Dedifferentiated amniotic fluid mesenchymal stem cell (primary cell): ENCODE results near the gene CD82.

ENCODE experiments used
- DNase-seq: peaks from one replicate; pipeline ENCODE4 v3.0.0-alpha.2; 2016; ENCODE audit errors: extremely low spot score

CD82 gene

GRCh38 chr11:44575962-44576361 is 10.5 kb downstream of the CD82 start:
- no peak for DNase-seq

GRCh38 chr11:44576656-44577055 is 11.2 kb downstream of the CD82 start:
- no peak for DNase-seq

DNA sequence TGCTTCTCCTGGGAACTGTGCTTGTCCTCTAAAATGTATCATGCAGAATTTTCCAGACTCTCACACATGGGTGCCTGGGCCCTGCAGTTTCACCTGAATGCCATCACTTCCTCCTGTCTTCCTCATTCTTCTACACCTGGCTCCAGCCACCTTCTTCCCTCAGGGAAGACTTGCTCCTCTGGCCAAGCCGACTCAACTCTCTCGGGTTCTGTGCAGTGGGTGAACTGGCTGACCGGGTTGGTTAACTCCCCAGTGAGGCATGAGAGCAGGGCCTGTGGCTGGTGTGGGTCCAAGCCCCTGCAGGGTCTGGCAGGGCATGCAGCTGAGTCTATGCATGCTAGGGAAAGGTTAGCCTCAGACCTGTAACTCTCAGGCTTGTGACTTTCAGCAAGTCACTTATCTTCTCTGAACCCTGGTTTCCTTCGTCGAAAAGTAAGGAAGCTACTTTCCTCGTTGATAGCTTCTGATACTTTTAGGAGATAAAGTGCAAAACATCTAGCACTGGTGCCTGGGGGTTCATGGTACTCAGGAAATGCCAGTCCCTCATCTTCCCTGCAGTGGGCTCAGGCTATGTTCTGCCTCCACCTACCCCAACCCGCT is 11.9 kb downstream of the CD82 start:
- DNase-seq: no peak

DNA sequence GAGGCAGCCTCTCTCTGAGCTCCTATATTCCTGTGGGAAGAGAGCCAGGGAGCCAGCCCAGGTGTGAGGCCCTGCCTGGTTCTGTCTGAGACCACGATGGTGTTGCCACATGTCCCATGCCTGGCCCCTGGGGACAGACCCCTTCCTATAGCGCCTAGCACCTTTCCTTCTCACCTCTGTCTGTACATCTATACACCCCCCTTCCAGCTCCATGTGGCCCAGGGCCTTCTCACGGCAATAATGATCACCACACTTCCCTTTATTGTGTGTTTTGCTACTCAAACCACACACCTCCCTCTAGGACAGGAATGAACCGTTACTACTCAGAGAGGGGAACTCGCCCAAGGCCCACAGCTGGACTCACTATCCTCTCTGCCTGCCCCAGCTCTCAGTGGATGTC is 12.8 kb downstream of the CD82 start:
- no peak for DNase-seq

DNA sequence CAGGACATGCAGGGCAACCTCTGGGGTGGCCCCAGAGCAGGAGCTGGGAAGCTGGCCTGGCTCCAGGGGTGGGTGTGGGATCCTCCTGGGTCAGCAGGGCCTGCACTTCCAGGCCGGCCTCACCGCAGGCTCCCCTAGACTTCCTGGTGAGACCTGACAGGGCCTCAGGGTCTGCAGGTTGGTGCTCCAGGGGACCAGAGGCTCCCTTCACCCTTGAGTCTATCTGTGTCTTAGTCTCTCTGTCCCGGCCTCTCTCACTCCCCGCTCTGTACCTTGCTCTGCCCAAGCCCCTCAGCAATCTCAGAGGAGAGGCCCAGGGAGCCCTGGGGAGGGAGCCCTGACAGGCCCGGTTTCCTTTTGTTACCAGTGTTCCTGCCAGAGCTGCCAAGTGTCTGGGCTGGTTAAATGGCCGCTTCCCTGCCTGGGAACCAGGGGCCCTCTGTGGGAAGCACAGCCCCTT is 13.9 kb downstream of the CD82 start:
- DNase-seq: no peak

GRCh38 chr11:44580701-44581100 is 15.2 kb downstream of the CD82 start:
- no peak for DNase-seq

GRCh38 chr11:44581246-44581645 is 15.8 kb downstream of the CD82 start:
- no peak for DNase-seq

GRCh38 chr11:44582641-44583352 is 17.3 kb downstream of the CD82 start:
- DNase-seq: no peak

DNA sequence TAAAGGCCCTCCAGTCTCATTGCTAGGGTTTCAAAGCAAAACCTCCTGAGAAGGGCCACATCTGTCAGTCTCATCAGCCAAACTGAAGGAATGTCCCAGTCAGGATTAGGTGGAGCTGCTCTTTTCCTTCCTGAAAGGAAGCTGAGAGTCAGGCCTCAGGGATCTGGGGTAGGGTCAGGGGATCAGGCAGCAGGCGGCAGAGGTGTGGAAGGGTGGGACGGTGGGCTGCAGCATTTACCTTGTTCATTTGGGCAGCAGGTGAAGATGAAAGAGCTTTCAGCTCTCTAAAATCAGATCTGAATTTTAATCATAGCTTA is 17.8 kb downstream of the CD82 start:
- no peak for DNase-seq

DNA sequence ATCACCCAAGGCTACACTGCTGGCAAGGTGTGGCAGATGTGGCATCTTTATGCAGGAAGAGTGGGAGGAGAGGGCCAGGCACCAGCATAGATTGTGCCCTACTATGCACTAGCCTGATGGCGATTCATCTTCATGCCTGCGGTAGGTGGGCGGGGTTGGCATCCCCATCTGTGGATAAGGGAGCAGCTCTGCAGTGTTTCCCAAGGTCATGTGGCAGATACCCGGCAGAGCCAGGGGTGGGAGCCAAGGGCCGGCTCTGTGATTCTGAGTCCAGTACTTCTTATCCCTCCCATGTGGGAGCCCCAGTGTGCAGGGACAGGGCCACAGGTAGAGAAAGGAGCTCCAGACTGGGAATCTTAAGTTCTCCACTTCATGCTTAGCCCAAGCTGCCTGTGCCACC is 20.0 kb downstream of the CD82 start:
- DNase-seq: no peak

GRCh38 chr11:44589301-44589700 is 23.8 kb downstream of the CD82 start:
- peak; percentile 60 for DNase-seq

DNA sequence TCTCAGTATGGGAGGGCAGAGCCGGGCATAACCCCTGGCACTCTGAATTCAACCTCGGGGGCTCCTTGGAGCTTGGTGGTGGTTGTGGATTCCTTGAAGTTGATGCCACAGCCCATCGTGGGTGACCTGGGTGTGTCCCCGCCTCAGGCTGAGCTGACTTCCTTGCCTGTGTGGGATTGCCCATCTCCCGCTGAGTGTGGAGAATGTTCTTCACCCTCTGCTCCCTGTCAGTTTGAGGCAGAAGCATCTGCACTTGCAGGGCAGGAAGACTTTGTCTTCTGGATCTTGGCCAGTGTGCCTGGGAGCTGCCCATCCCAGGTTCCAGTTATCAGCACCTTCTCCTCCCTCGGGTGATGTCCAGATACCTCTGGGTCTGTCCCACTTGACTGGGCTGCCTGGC is 25.3 kb downstream of the CD82 start:
- no peak for DNase-seq

- DNase-seq: no peak
Measured at GRCh38 chr11:44591557-44591956, 26.1 kb downstream of the CD82 start.

DNA sequence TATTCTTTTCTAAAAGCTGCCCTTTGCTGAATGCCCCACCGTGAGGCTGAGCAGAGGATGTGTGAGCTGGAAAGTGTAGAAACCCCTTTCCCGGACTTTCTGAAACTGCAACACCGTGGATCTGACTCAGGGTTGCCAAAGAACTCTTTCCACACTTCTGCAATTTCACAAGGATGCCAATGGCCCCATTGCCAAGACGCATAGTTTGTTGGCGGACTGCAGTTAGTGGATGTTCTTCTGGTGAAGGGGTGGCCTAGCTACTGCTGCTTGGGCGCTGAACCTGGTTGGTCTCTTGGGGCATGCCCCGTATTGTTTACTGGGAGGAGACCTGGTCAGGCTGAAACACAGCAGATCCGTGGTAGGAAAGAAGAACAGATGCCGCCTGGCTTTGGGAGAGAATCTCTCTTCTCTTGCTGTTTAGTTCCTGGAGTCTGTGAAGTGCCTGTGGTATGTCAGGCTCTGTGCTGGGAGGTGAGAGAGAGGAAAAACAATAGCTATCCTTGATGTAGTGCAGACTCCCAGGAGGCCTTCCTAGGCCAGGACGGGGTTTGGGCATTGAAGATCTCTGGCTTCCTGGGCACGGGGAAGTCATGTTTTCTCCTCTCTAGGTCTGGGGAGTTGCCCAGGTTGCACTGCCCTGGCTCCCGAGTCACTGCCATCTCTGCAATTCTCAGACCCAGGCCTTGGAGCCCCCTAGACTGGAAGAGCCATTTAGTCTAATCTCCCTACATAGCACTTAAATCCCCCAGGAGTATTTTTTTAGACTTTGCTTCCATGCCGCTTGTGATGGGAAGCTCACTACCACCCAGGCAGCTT is 26.9 kb downstream of the CD82 start:
- DNase-seq: no peak

- DNase-seq: no peak
Measured at GRCh38 chr11:44593251-44593650, 27.8 kb downstream of the CD82 start.

- no peak for DNase-seq
Measured at GRCh38 chr11:44595006-44595405, 29.5 kb downstream of the CD82 start.

DNA sequence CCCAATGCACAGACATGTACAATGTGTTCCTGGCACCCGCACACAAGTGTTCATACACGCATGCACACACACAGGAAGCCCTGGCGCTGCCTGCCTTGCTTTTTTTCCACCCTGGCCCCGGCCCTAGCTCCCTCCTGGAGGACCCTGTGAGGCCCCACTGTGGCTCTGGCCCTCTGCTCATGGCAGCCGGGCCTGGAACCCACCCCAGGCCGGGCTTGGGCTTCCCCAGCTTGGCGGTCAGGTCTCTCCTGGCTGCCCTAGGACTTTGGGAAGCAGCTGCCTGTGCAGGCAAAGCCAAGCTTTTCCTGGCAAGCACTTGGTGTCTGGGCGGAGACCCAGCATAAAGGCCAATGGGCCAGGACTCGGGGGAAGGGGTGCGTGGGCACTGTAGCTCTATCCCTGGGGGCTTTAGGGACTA is 30.5 kb downstream of the CD82 start:
- no peak for DNase-seq

DNA sequence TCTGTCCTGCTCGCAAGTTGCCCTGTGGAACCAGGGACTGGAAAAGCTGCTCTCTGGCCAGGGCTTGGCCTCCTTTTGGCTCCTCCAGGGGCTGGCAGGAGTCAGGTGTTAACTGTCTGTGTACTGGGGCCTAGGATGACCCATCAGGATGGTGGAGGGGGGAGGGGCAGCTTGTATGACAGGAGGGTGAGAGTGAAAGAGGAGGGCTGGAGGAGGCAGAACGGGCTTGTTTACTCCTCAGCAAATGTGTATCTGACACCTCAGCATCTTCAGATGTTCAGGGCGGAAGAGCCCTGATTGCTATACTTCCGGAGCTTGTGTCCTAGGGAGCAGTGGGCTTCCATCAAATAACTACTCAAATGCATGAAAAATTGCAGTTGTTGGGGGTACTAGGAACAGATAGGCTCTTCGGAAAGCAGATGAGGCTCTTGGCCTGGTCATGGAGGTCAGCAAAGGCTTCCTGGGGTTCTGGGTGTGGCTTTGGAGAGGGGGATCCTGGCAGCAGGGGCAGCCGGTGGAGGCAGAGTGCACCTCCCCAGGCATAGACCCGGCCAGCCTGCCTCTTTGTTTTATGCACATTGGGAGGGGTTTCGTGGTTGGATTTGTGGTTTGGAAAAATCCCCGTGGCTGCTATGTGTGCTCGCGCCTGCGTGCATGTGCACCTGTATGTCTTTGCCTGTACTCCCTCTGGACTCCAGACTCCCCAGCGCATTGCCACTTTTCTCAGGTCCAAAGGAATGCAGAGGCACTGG is 31.2 kb downstream of the CD82 start:
- no peak for DNase-seq

DNA sequence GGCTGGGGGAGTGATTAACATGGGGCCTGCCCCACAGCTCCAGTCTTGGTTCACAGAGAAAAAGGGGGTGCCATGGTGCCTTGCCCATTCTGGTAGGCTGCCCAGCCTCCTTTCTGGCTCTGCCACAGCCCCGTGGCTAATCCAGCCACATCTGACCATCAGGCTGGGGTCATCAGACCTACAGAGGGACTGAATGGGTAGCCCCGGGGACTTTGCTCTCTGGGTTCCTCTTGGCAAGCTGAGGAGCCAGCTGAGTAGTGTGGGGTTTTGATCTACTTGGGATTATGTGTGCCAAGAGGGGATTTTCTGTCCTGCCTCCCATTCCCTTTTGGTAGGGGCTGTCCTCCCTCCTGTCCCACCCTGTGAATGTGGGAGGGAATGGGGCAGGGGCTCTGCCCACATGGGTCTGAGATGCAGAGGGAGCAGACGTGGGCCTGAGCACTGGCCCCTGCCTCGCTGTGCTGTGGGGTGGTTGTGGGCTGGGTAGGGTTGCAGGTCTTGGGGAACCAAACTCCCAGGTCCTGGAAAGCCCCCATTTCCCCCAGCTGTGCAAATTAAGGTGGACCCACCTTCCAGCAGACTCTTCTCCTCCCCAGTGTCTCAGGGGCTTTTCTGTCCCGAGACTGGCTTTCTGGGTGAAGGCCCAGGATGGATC is 32.0 kb downstream of the CD82 start:
- DNase-seq: no peak

GRCh38 chr11:44598831-44599230 is 33.4 kb downstream of the CD82 start:
- no peak for DNase-seq

- DNase-seq: no peak
Measured at GRCh38 chr11:44600261-44600660, 34.8 kb downstream of the CD82 start.
